ENCODE measurements around the gene ZNF787.
"Not testable (repeated sequence)": the region's sequence is repeated elsewhere in the genome, so short reads cannot be mapped to it uniquely, and the experiment has no call there.

ZNF787 gene

GRCh38 chr19:56155124-56155687 is 34.1 kb upstream of the ZNF787 start:
- no peaks in the 10 kb centered on the region for H3K79me2 ChIP-seq (ENCODE audit: control insufficient read depth, insufficient read depth, low read length)
- H3K27ac ChIP-seq (ENCODE audit: low read depth, low read length): no peak overlapping the region
- H2BK15ac ChIP-seq (replicated peaks; ENCODE audit: low read depth): no peak overlapping the region
- no peak overlapping the region for H3K9ac ChIP-seq (ENCODE audit: low read length)
- H2BK5ac ChIP-seq (ENCODE audit: low read length): no peak overlapping the region
- no peak overlapping the region for H4K5ac ChIP-seq (ENCODE audit: low read length)
- no peak overlapping the region for H3K4me3 ChIP-seq (ENCODE audit: low read length)
- H3K56ac ChIP-seq (ENCODE audit: low read length): peak overlapping the region; percentile 44
- no peak overlapping the region for H2AK5ac ChIP-seq (ENCODE audit: low read length)
- H3K27me3 ChIP-seq (ENCODE audit: insufficient read depth, low read length, poor library complexity): no peaks in the 10 kb centered on the region
- H4K8ac ChIP-seq (ENCODE audit: low read depth, low read length): no peak overlapping the region
- DNase-seq: peak; percentile 70
- H3K79me1 ChIP-seq (ENCODE audit: low read length): peaks cover 4% of the 10 kb centered on the region
- H3K36me3 ChIP-seq (ENCODE audit: control insufficient read depth, insufficient read depth, low read length): no peaks in the 10 kb centered on the region
- H3K23ac ChIP-seq (ENCODE audit: low read length): no peak overlapping the region
- H3K4me2 ChIP-seq (ENCODE audit: low read length): no peak overlapping the region
- H3K4ac ChIP-seq (ENCODE audit: low read depth, low read length): no peak overlapping the region
- no peak overlapping the region for H2BK120ac ChIP-seq (ENCODE audit: low read depth, low read length)
- WGBS (ENCODE audit: extremely low coverage, insufficient coverage, low lambda C conversion rate): no CpG with 5 or more reads among the region's 17 CpGs
- H3K18ac ChIP-seq (ENCODE audit: low read length): no peak overlapping the region
- peaks cover 9% of the 10 kb centered on the region for H3K4me1 ChIP-seq (ENCODE audit: control insufficient read depth, low read depth, low read length)

DNA sequence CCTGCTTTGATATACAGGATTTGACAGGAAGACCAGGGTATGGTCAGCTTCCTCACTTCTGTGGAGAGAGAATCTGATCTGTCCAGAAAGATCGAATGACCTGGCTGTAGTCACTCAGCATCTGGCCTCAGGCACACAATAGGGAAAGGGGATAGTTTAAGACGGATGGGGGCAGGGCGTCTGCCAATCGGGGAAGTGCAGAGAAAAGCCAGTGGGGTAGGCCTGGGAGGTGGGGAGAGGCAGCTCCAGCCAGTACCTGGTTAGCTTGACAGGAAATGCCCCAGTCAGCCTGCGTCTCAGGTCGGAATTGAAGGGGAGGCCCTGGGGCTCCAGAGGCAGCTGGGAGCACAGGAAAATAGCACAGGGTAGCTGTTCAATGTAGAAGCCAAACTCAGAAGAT is 32.4 kb upstream of the ZNF787 start:
- Histone ChIP-seq H3K27me3 (ENCODE audit: insufficient read depth, low read length, poor library complexity) (no peaks in the 10 kb centered on the region), H2BK5ac (ENCODE audit: low read length) (peak overlapping the region; percentile 71), H3K79me2 (ENCODE audit: control insufficient read depth, insufficient read depth, low read length) (peaks cover 4% of the 10 kb centered on the region), H3K79me1 (ENCODE audit: low read length) (peaks cover 7% of the 10 kb centered on the region), H3K36me3 (ENCODE audit: control insufficient read depth, insufficient read depth, low read length) (no peaks in the 10 kb centered on the region), H3K4me1 (ENCODE audit: control insufficient read depth, low read depth, low read length) (peaks cover 9% of the 10 kb centered on the region), H2BK120ac (ENCODE audit: low read depth, low read length) (peak overlapping the region; percentile 0), H3K9ac (ENCODE audit: low read length) (peak overlapping the region; percentile 47), H4K5ac (ENCODE audit: low read length) (no peak overlapping the region), H4K8ac (ENCODE audit: low read depth, low read length) (no peak overlapping the region), H3K4ac (ENCODE audit: low read depth, low read length) (no peak overlapping the region), H2BK15ac (replicated peaks; ENCODE audit: low read depth) (no peak overlapping the region), H3K23ac (ENCODE audit: low read length) (no peak overlapping the region), H3K56ac (ENCODE audit: low read length) (peak overlapping the region; percentile 77), H3K18ac (ENCODE audit: low read length) (no peak overlapping the region), H2AK5ac (ENCODE audit: low read length) (no peak overlapping the region), H3K4me2 (ENCODE audit: low read length) (peak overlapping the region; percentile 15), H3K4me3 (ENCODE audit: low read length) (no peak overlapping the region), H3K27ac (ENCODE audit: low read depth, low read length) (peak overlapping the region; percentile 80)
- no CpG with 5 or more reads among the region's 6 CpGs for WGBS (ENCODE audit: extremely low coverage, insufficient coverage, low lambda C conversion rate)
- peak; percentile 96 for DNase-seq

DNA sequence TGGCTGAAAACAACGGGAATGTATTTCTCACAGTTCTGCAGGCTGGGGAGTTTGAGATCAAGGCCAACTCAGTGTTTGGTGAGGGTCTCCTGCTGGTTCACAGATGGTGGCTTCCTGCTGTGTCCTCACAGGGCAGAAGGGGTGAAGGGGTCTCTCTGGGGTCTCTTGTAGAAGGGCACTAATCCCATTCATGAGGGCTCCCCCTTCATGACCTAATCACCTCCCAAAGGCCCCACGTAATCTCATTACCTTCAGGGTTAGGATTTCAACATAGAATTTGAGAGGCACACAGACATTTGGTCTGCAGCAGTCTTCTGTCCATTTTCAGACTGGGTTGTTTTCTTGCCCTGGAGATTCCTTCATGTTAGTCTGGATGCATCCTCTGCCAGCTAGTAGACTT is 31.5 kb upstream of the ZNF787 start:
- no peak overlapping the region for H2AK5ac ChIP-seq (ENCODE audit: low read length)
- no peak overlapping the region for H3K4me2 ChIP-seq (ENCODE audit: low read length)
- no peak overlapping the region for H2BK120ac ChIP-seq (ENCODE audit: low read depth, low read length)
- no peaks in the 10 kb centered on the region for H3K36me3 ChIP-seq (ENCODE audit: control insufficient read depth, insufficient read depth, low read length)
- no peak for DNase-seq
- no peak overlapping the region for H3K9ac ChIP-seq (ENCODE audit: low read length)
- peaks cover 9% of the 10 kb centered on the region for H3K4me1 ChIP-seq (ENCODE audit: control insufficient read depth, low read depth, low read length)
- no peak overlapping the region for H2BK5ac ChIP-seq (ENCODE audit: low read length)
- peak overlapping the region; percentile 80 for H3K27ac ChIP-seq (ENCODE audit: low read depth, low read length)
- H3K18ac ChIP-seq (ENCODE audit: low read length): no peak overlapping the region
- no peaks in the 10 kb centered on the region for H3K27me3 ChIP-seq (ENCODE audit: insufficient read depth, low read length, poor library complexity)
- no CpG with 5 or more reads among the region's 2 CpGs for WGBS (ENCODE audit: extremely low coverage, insufficient coverage, low lambda C conversion rate)
- no peak overlapping the region for H4K8ac ChIP-seq (ENCODE audit: low read depth, low read length)
- peaks cover 4% of the 10 kb centered on the region for H3K79me2 ChIP-seq (ENCODE audit: control insufficient read depth, insufficient read depth, low read length)
- peaks cover 7% of the 10 kb centered on the region for H3K79me1 ChIP-seq (ENCODE audit: low read length)
- no peak overlapping the region for H3K4me3 ChIP-seq (ENCODE audit: low read length)
- no peak overlapping the region for H4K5ac ChIP-seq (ENCODE audit: low read length)
- no peak overlapping the region for H3K56ac ChIP-seq (ENCODE audit: low read length)
- no peak overlapping the region for H3K4ac ChIP-seq (ENCODE audit: low read depth, low read length)
- no peak overlapping the region for H2BK15ac ChIP-seq (replicated peaks; ENCODE audit: low read depth)
- H3K23ac ChIP-seq (ENCODE audit: low read length): no peak overlapping the region

- no peak overlapping the region for H3K23ac ChIP-seq (ENCODE audit: low read length)
- peaks cover 6% of the 10 kb centered on the region for H3K79me1 ChIP-seq (ENCODE audit: low read length)
- H3K9ac ChIP-seq (ENCODE audit: low read length): no peak overlapping the region
- no peak overlapping the region for H4K5ac ChIP-seq (ENCODE audit: low read length)
- H3K4me3 ChIP-seq (ENCODE audit: low read length): no peak overlapping the region
- H3K79me2 ChIP-seq (ENCODE audit: control insufficient read depth, insufficient read depth, low read length): peaks cover 4% of the 10 kb centered on the region
- DNase-seq: no peak
- no peaks in the 10 kb centered on the region for H3K27me3 ChIP-seq (ENCODE audit: insufficient read depth, low read length, poor library complexity)
- no peak overlapping the region for H3K27ac ChIP-seq (ENCODE audit: low read depth, low read length)
- H2BK15ac ChIP-seq (replicated peaks; ENCODE audit: low read depth): no peak overlapping the region
- no peak overlapping the region for H4K8ac ChIP-seq (ENCODE audit: low read depth, low read length)
- H3K18ac ChIP-seq (ENCODE audit: low read length): no peak overlapping the region
- H3K4ac ChIP-seq (ENCODE audit: low read depth, low read length): no peak overlapping the region
- no peaks in the 10 kb centered on the region for H3K36me3 ChIP-seq (ENCODE audit: control insufficient read depth, insufficient read depth, low read length)
- no CpG with 5 or more reads among the region's 11 CpGs for WGBS (ENCODE audit: extremely low coverage, insufficient coverage, low lambda C conversion rate)
- no peak overlapping the region for H3K56ac ChIP-seq (ENCODE audit: low read length)
- no peak overlapping the region for H2BK5ac ChIP-seq (ENCODE audit: low read length)
- peaks cover 9% of the 10 kb centered on the region for H3K4me1 ChIP-seq (ENCODE audit: control insufficient read depth, low read depth, low read length)
- H3K4me2 ChIP-seq (ENCODE audit: low read length): no peak overlapping the region
- no peak overlapping the region for H2BK120ac ChIP-seq (ENCODE audit: low read depth, low read length)
- no peak overlapping the region for H2AK5ac ChIP-seq (ENCODE audit: low read length)
Observed at GRCh38 chr19:56150358-56150757, 29.3 kb upstream of the ZNF787 start.

DNA sequence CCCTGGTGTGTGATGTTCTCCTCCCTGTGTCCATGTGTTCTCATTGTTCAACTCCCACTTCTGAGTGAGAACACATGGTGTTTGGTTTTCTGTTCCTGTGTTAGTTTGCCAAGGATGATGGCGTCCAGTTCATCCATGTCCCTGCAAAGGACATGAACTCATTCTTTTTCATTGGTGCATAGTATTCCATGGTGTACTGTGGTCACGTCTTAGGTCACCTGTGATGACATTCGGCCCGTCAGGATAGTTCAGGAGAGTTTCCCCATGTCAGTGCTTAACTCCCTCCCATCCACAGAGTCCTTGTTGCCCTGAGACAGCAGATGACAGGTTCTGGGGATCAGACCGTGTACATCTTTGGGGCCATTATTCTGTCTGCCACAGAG is 28.6 kb upstream of the ZNF787 start:
- Histone ChIP-seq H3K9ac (ENCODE audit: low read length) (no peak overlapping the region), H4K5ac (ENCODE audit: low read length) (no peak overlapping the region), H3K18ac (ENCODE audit: low read length) (no peak overlapping the region), H2BK5ac (ENCODE audit: low read length) (no peak overlapping the region), H3K4me1 (ENCODE audit: control insufficient read depth, low read depth, low read length) (peaks cover 9% of the 10 kb centered on the region), H2BK15ac (replicated peaks; ENCODE audit: low read depth) (no peak overlapping the region), H3K4me2 (ENCODE audit: low read length) (no peak overlapping the region), H3K27ac (ENCODE audit: low read depth, low read length) (no peak overlapping the region), H3K36me3 (ENCODE audit: control insufficient read depth, insufficient read depth, low read length) (no peaks in the 10 kb centered on the region), H3K79me1 (ENCODE audit: low read length) (peaks cover 5% of the 10 kb centered on the region), H2AK5ac (ENCODE audit: low read length) (no peak overlapping the region), H3K4ac (ENCODE audit: low read depth, low read length) (no peak overlapping the region), H2BK120ac (ENCODE audit: low read depth, low read length) (no peak overlapping the region), H3K23ac (ENCODE audit: low read length) (no peak overlapping the region), H3K4me3 (ENCODE audit: low read length) (no peak overlapping the region), H3K27me3 (ENCODE audit: insufficient read depth, low read length, poor library complexity) (no peaks in the 10 kb centered on the region), H3K56ac (ENCODE audit: low read length) (no peak overlapping the region), H4K8ac (ENCODE audit: low read depth, low read length) (no peak overlapping the region), H3K79me2 (ENCODE audit: control insufficient read depth, insufficient read depth, low read length) (peaks cover 4% of the 10 kb centered on the region)
- WGBS (ENCODE audit: extremely low coverage, insufficient coverage, low lambda C conversion rate): no CpG with 5 or more reads among the region's 5 CpGs
- no peak for DNase-seq

GRCh38 chr19:56148955-56149655 is 28.0 kb upstream of the ZNF787 start:
- H3K36me3 ChIP-seq (ENCODE audit: control insufficient read depth, insufficient read depth, low read length); H2BK5ac ChIP-seq (ENCODE audit: low read length); H3K79me1 ChIP-seq (ENCODE audit: low read length); DNase-seq; H2BK120ac ChIP-seq (ENCODE audit: low read depth, low read length); H3K23ac ChIP-seq (ENCODE audit: low read length); H4K5ac ChIP-seq (ENCODE audit: low read length); H3K18ac ChIP-seq (ENCODE audit: low read length); H3K27me3 ChIP-seq (ENCODE audit: insufficient read depth, low read length, poor library complexity); H3K4me2 ChIP-seq (ENCODE audit: low read length); H3K79me2 ChIP-seq (ENCODE audit: control insufficient read depth, insufficient read depth, low read length); H3K9ac ChIP-seq (ENCODE audit: low read length); H3K27ac ChIP-seq (ENCODE audit: low read depth, low read length); H4K8ac ChIP-seq (ENCODE audit: low read depth, low read length); H2AK5ac ChIP-seq (ENCODE audit: low read length); H3K4me1 ChIP-seq (ENCODE audit: control insufficient read depth, low read depth, low read length); H3K4ac ChIP-seq (ENCODE audit: low read depth, low read length); H2BK15ac ChIP-seq (replicated peaks; ENCODE audit: low read depth); H3K56ac ChIP-seq (ENCODE audit: low read length); H3K4me3 ChIP-seq (ENCODE audit: low read length): not testable (repeated sequence)
- WGBS (ENCODE audit: extremely low coverage, insufficient coverage, low lambda C conversion rate): no CpG with 5 or more reads among the region's 12 CpGs

All from mesendoderm (in vitro differentiated cells).